H1 (cell line): Measurements from ENCODE around the gene C3. TPM values are rescaled to one million over a fixed set of nuclear protein-coding genes. Genes with fewer than 3 reads are reported as not detected.

Source experiments
- CTCF ChIA-PET: fragments of 300-600 bp; sonication (Branson Sonifier 250); formaldehyde crosslinking; loops from one replicate; lab custom pipeline; 2021; ENCODE audit not compliant: partially characterized antibody; lab: Charles Lee
- POLR2A ChIA-PET: fragments of 300-600 bp; sonication (Branson Sonifier 250); formaldehyde crosslinking; loops from one replicate; lab custom pipeline; 2021; ENCODE audit warnings: inconsistent platforms; ENCODE audit not compliant: partially characterized antibody; lab: Charles Lee
- DNase-seq, 2 experiments: peaks; one replicate each; pipeline versions ENCODE4 v3.0.0 to v3.0.0-alpha.2; 2010 to 2022; ENCODE audit warnings: low spot score in 2 of 2, low read depth in 1 of 2, mixed read lengths in 1 of 2
- FAIRE-seq: peaks from 2 replicates; lab custom pipeline; 2011; peaks lifted over from hg19 to GRCh38; lab: Jason Lieb, UNC
- H2AFZ ChIP-seq: 2 replicates; pipeline ENCODE4 v1.8.1; 2012; ENCODE audit warnings: low read length, inconsistent platforms
- H2AK5ac ChIP-seq: 2 replicates; pipeline ENCODE4 v1.6.1; 2013; ENCODE audit warnings: low read depth, low read length
- H2BK120ac ChIP-seq: replicated peaks from 2 replicates; pipeline ENCODE3; 2013; ENCODE audit warnings: low read depth, low read length, inconsistent platforms
- H2BK12ac ChIP-seq: 2 replicates; pipeline ENCODE4 v1.6.1; 2013; ENCODE audit warnings: low read depth, low read length
- H2BK15ac ChIP-seq: 2 replicates; pipeline ENCODE4 v1.6.1; 2013; ENCODE audit warnings: low read length
- H2BK20ac ChIP-seq: 2 replicates; pipeline ENCODE4 v1.6.1; 2013; ENCODE audit warnings: low read length
- H2BK5ac ChIP-seq: 2 replicates; pipeline ENCODE4 v1.6.1; 2013; ENCODE audit warnings: low read depth, low read length
- H3K14ac ChIP-seq: 2 replicates; pipeline ENCODE4 v1.6.1; 2013; ENCODE audit warnings: inconsistent platforms; ENCODE audit not compliant: insufficient read length
- H3K18ac ChIP-seq: 2 replicates; pipeline ENCODE4 v1.6.1; 2013; ENCODE audit warnings: low read length; ENCODE audit errors: extremely low read depth
- H3K23ac ChIP-seq: 2 replicates; pipeline ENCODE4 v1.6.1; 2013; ENCODE audit warnings: inconsistent platforms; ENCODE audit not compliant: insufficient read length
- H3K23me2 ChIP-seq: 2 replicates; pipeline ENCODE4 v1.6.1; 2013; ENCODE audit warnings: low read depth, low read length
- H3K27ac ChIP-seq: 2 replicates; pipeline ENCODE4 v1.6.1; 2011; ENCODE audit warnings: low read depth, low read length, inconsistent platforms
- H3K27me3 ChIP-seq, 4 experiments: replicated peaks in 1 of 4; 1 replicate in 1 of 4; 2 replicates in 3 of 4; pipeline versions ENCODE4 v1.6.1 to v1.8.1; 2011 to 2013; ENCODE audit warnings: low read length in 3 of 4, mild to moderate bottlenecking in 3 of 4, inconsistent platforms in 2 of 4, mixed read lengths in 2 of 4, moderate library complexity in 1 of 4; ENCODE audit not compliant: control insufficient read depth in 3 of 4, insufficient read depth in 3 of 4; ENCODE audit errors: extremely low read depth in 1 of 4
- H3K36me3 ChIP-seq, 4 experiments: 2 replicates each; pipeline versions ENCODE4 v1.6.1 to v1.8.1; 2011 to 2013; ENCODE audit warnings: mild to moderate bottlenecking in 4 of 4, low read length in 3 of 4, moderate library complexity in 2 of 4, control low read depth in 1 of 4, inconsistent platforms in 1 of 4; ENCODE audit not compliant: insufficient read depth in 4 of 4, control insufficient read depth in 2 of 4
- H3K4ac ChIP-seq: replicated peaks from 2 replicates; pipeline ENCODE3; 2013; ENCODE audit warnings: low read length, low read depth, mixed read lengths, inconsistent platforms; ENCODE audit not compliant: insufficient read length
- H3K4me1 ChIP-seq, 4 experiments: replicated peaks in 1 of 4; 1 replicate in 1 of 4; 2 replicates in 3 of 4; pipeline versions ENCODE4 v1.6.1 to v1.8.1; 2011 to 2013; ENCODE audit warnings: low read length in 3 of 4, inconsistent platforms in 2 of 4, mixed read lengths in 1 of 4; ENCODE audit not compliant: insufficient read depth in 4 of 4, control insufficient read depth in 3 of 4
- H3K4me2 ChIP-seq, 2 experiments: 2 replicates each; pipeline versions ENCODE4 v1.6.1 to v1.8.1; 2011 to 2013; ENCODE audit warnings: low read depth in 2 of 2, low read length in 2 of 2, control low read depth in 1 of 2, inconsistent platforms in 1 of 2, mild to moderate bottlenecking in 1 of 2; ENCODE audit not compliant: insufficient read depth in 1 of 2
- H3K4me3 ChIP-seq, 4 experiments: fragments of 200-600, 300-600 bp in 1 of 4; sonication (generic), shearing (Covaris generic), sonication (Bioruptor Twin) in 1 of 4; 2 replicates each; pipeline versions ENCODE4 v1.5.1 to v1.8.1; 2011 to 2016; ENCODE audit warnings: low read length in 4 of 4, low read depth in 3 of 4, control low read depth in 2 of 4, inconsistent platforms in 2 of 4, mild to moderate bottlenecking in 2 of 4, mixed read lengths in 1 of 4, moderate library complexity in 1 of 4; ENCODE audit not compliant: insufficient read depth in 2 of 4; ENCODE audit errors: extremely low read depth in 1 of 4
- H3K56ac ChIP-seq: replicated peaks from 2 replicates; pipeline ENCODE3; 2013; ENCODE audit warnings: low read depth, mild to moderate bottlenecking, mixed read lengths, low read length, inconsistent platforms; ENCODE audit not compliant: insufficient read length
- H3K79me1 ChIP-seq: 2 replicates; pipeline ENCODE4 v1.6.1; 2013; ENCODE audit warnings: low read depth, low read length, control low read depth
- H3K79me2 ChIP-seq, 2 experiments: 2 replicates each; pipeline versions ENCODE4 v1.6.1 to v1.8.1; 2012 to 2013; ENCODE audit warnings: low read length in 2 of 2, mild to moderate bottlenecking in 2 of 2, inconsistent platforms in 1 of 2; ENCODE audit not compliant: insufficient read depth in 2 of 2, control insufficient read depth in 1 of 2
- H3K9ac ChIP-seq, 4 experiments: replicated peaks in 1 of 4; 1 replicate in 1 of 4; 2 replicates in 3 of 4; pipeline versions ENCODE4 v1.6.1 to v1.8.1; 2011 to 2013; ENCODE audit warnings: low read depth in 3 of 4, low read length in 3 of 4, control low read depth in 2 of 4, mild to moderate bottlenecking in 2 of 4, moderate library complexity in 2 of 4, inconsistent platforms in 1 of 4; ENCODE audit errors: extremely low read depth in 1 of 4
- H3K9me3 ChIP-seq, 2 experiments: 2 replicates each; pipeline versions ENCODE4 v1.6.1 to v1.8.1; 2012 to 2013; ENCODE audit warnings: mild to moderate bottlenecking in 2 of 2, moderate library complexity in 2 of 2, control low read depth in 1 of 2, inconsistent platforms in 1 of 2, low read depth in 1 of 2, low read length in 1 of 2, mixed read lengths in 1 of 2; ENCODE audit not compliant: insufficient read depth in 2 of 2
- H4K20me1 ChIP-seq, 2 experiments: replicated peaks in 1 of 2; 2 replicates each; pipeline versions ENCODE3 to v1.8.1; 2011 to 2013; ENCODE audit warnings: inconsistent platforms in 2 of 2, low read length in 2 of 2, mild to moderate bottlenecking in 1 of 2; ENCODE audit not compliant: insufficient read depth in 2 of 2, control insufficient read depth in 1 of 2
- H4K5ac ChIP-seq: 2 replicates; pipeline ENCODE4 v1.6.1; 2013; ENCODE audit warnings: low read length, low read depth, mixed read lengths, inconsistent platforms; ENCODE audit not compliant: insufficient read length
- H4K8ac ChIP-seq: 2 replicates; pipeline ENCODE4 v1.8.0; 2013; ENCODE audit warnings: mild to moderate bottlenecking, moderate library complexity, low read length, inconsistent platforms; ENCODE audit not compliant: insufficient read depth; ENCODE audit errors: extremely low read depth
- H4K91ac ChIP-seq: replicated peaks from 2 replicates; pipeline ENCODE3; 2013; ENCODE audit warnings: low read length, mixed read lengths, inconsistent platforms; ENCODE audit not compliant: insufficient read length
- WGBS, 2 experiments: shearing (Covaris generic) in 1 of 2; methylation state at CpG; one replicate each; pipeline versions ENCODE4 v1.1.6 to v1.1.7; 2013 to 2015; ENCODE audit warnings: low lambda C conversion rate in 2 of 2, mixed read lengths in 2 of 2, inconsistent platforms in 1 of 2, low coverage in 1 of 2, missing lambda C conversion rate in 1 of 2; ENCODE audit not compliant: insufficient replicate concordance in 2 of 2, insufficient coverage in 1 of 2, insufficient read length in 1 of 2; ENCODE audit errors: extremely low coverage in 1 of 2, missing lambda C conversion rate in 1 of 2; 5-methylcytosine and 5-hydroxymethylcytosine counted together
- polyA plus RNA-seq, 7 experiments: library from polyadenylated mRNA; depleted of rRNA in 3 of 7; stranded (reverse) in 5 of 7; unstranded in 2 of 7; fragments of >200 nt in 5 of 7; fragments of 200-250 nt in 2 of 7; gene quantifications; 1 replicate in 5 of 7; 2 replicates in 1 of 7; 4 replicates in 1 of 7; pipeline versions ENCODE4 v1.2.1 to v1.2.3, GENCODE V29; 2011 to 2013; ENCODE audit warnings: missing spikeins in 2 of 7, mixed read lengths in 2 of 7
- total RNA-seq: library from RNA; stranded (reverse); fragmentation: NEBNext Ultra II Directional; extraction: Animal tissue kit (Norgen Biotek cat#: 25700); gene quantifications from 2 replicates; pipeline ENCODE4 v1.2.1, GENCODE V29; 2021

C3 gene
- total and polyA plus RNA-seq, 2 of the 8 experiments (the other 6 are each of a cell fraction or from before 2014, with no cell fraction given): 6.4 to 12.8 TPM

GRCh38 chr19:6754136-6754535 lies 33.7 kb upstream of the C3 start:
- H3K23me2 ChIP-seq: peaks cover 2% of the 10 kb centered on the region; the same call in 1 of the 2 replicates
- no peak overlapping the region for H3K4me3 ChIP-seq
- no peak overlapping the region for H3K18ac ChIP-seq
- no peaks in the 10 kb centered on the region for H3K79me2 ChIP-seq
- H2AK5ac ChIP-seq: no peak overlapping the region
- H3K14ac ChIP-seq: no peak overlapping the region
- WGBS, 2 experiments: 96% methylated on average over 16 of the region's 22 CpGs; no CpG with 5 or more reads in 1 of the 2 experiments
- no peak overlapping the region for H3K27ac ChIP-seq
- no peak overlapping the region for H4K91ac ChIP-seq
- H4K5ac ChIP-seq: no peak overlapping the region
- no peak overlapping the region for H2BK5ac ChIP-seq
- FAIRE-seq: no peak
- H2BK15ac ChIP-seq: no peak overlapping the region
- H3K9me3 ChIP-seq: no peaks in the 10 kb centered on the region
- H3K36me3 ChIP-seq: peaks cover 11 to 29% (median 18%) of the 10 kb centered on the region in 4 experiments; a peak in 7 of 8 replicates
- no peak overlapping the region for H3K4me2 ChIP-seq
- H3K4me1 ChIP-seq: peaks cover 0 to 7% (median 5%) of the 10 kb centered on the region in 4 experiments; a peak in 6 of 7 replicates
- H2BK120ac ChIP-seq: no peak overlapping the region
- H3K79me1 ChIP-seq: no peaks in the 10 kb centered on the region
- H4K20me1 ChIP-seq: peaks cover 0 to 3% of the 10 kb centered on the region in 2 experiments
- H2BK12ac ChIP-seq: no peak overlapping the region
- no peak overlapping the region for H2BK20ac ChIP-seq
- CTCF ChIA-PET: interaction anchor here (0.7 to 2.7 kb wide), 4 partner anchors 15 to 108 kb away, joined by 3 to 19 read pairs (median 4); partner anchors contain the start of gene SH2D3A
- peak overlapping the region; percentile 45 for H4K8ac ChIP-seq
- H3K27me3 ChIP-seq: no peaks in the 10 kb centered on the region
- no peak overlapping the region for H2AFZ ChIP-seq
- H3K9ac ChIP-seq: no peak overlapping the region
- DNase-seq: no peak
- no peak overlapping the region for H3K4ac ChIP-seq
- no peak overlapping the region for H3K56ac ChIP-seq
- H3K23ac ChIP-seq: no peak overlapping the region
- POLR2A ChIA-PET: interaction anchor here (0.7 to 8.0 kb wide), 7 partner anchors 11 to 475 kb away, joined by 3 to 110 read pairs (median 4); partner anchors contain the start of genes GPR108, SH2D3A and TRIP10
